Neural progenitor cell (in vitro differentiated cells): ENCODE measurements around the gene CPB2. TPM values are rescaled to one million over a fixed set of nuclear protein-coding genes. Genes with fewer than 3 reads are reported as not detected.

Experiments
- DNase-seq: peaks from one replicate; pipeline ENCODE4 v3.0.0-alpha.2; 2016; ENCODE audit warnings: low spot score
- H2AFZ ChIP-seq: fragments of 200-600 bp; sonication (generic); replicated peaks from 2 replicates; pipeline ENCODE4 v1.6.1; 2016; ENCODE audit warnings: antibody characterized with exemption
- H3F3A ChIP-seq: fragments of 200-600 bp; sonication (generic); 2 replicates; pipeline ENCODE4 v1.6.1; 2016; ENCODE audit warnings: antibody characterized with exemption, low read depth
- H3K27ac ChIP-seq: fragments of 200-600 bp; sonication (generic); 2 replicates; pipeline ENCODE4 v1.5.1; 2016; ENCODE audit warnings: mild to moderate bottlenecking
- H3K27me3 ChIP-seq: fragments of 200-600 bp; sonication (generic); 2 replicates; pipeline ENCODE4 v1.6.1; 2016; ENCODE audit warnings: mild to moderate bottlenecking, moderate library complexity
- H3K36me3 ChIP-seq: fragments of 200-600 bp; sonication (generic); 2 replicates; pipeline ENCODE4 v1.5.1; 2016
- H3K4me1 ChIP-seq: fragments of 200-600 bp; sonication (generic); 2 replicates; pipeline ENCODE4 v1.6.1; 2016; ENCODE audit warnings: mixed run types
- H3K4me2 ChIP-seq: fragments of 200-600 bp; sonication (generic); 2 replicates; pipeline ENCODE4 v1.6.1; 2016
- H3K4me3 ChIP-seq: fragments of 200-600 bp; sonication (generic); 2 replicates; pipeline ENCODE4 v1.5.1; 2016
- H3K79me2 ChIP-seq: fragments of 200-600 bp; sonication (generic); 2 replicates; pipeline ENCODE4 v1.6.1; 2016; ENCODE audit warnings: low read depth
- H3K9ac ChIP-seq: fragments of 200-600 bp; sonication (generic); 2 replicates; pipeline ENCODE4 v1.6.1; 2016
- H3K9me3 ChIP-seq: fragments of 200-600 bp; sonication (generic); 2 replicates; pipeline ENCODE4 v1.5.1; 2016; ENCODE audit warnings: low read depth
- H4K20me1 ChIP-seq: fragments of 200-600 bp; sonication (generic); 2 replicates; pipeline ENCODE4 v1.6.1; 2016; ENCODE audit warnings: low read depth
- H3K27ac Mint-ChIP-seq: 3 replicates; pipeline ENCODE4 v1.8.0; 2021; ENCODE audit warnings: mixed read lengths
- H3K27me3 Mint-ChIP-seq: 2 replicates; pipeline ENCODE4 v1.8.0; 2022; ENCODE audit warnings: low read depth, mild to moderate bottlenecking, inconsistent platforms, moderate library complexity, mixed read lengths; ENCODE audit not compliant: insufficient read depth
- H3K36me3 Mint-ChIP-seq: 3 replicates; pipeline ENCODE4 v1.8.0; 2021; ENCODE audit warnings: mixed read lengths
- H3K4me1 Mint-ChIP-seq: 3 replicates; pipeline ENCODE4 v1.8.0; 2021; ENCODE audit warnings: mixed read lengths
- H3K4me3 Mint-ChIP-seq: 3 replicates; pipeline ENCODE4 v1.8.0; 2021; ENCODE audit warnings: mild to moderate bottlenecking, moderate library complexity, mixed read lengths
- H3K9me3 Mint-ChIP-seq: 3 replicates; pipeline ENCODE4 v1.8.0; 2020; ENCODE audit warnings: mixed read lengths
- EZH2 ChIP-seq: fragments of 200-600 bp; sonication (generic); IDR thresholded peaks from 2 replicates; pipeline ENCODE4 v1.6.1; 2017; ENCODE audit warnings: antibody characterized with exemption, mild to moderate bottlenecking, moderate library complexity
- EZH2phosphoT487 ChIP-seq: fragments of 200-600 bp; sonication (generic); IDR thresholded peaks from 2 replicates; pipeline ENCODE4 v1.6.1; 2017; ENCODE audit warnings: antibody characterized with exemption
- total RNA-seq: library from RNA; depleted of rRNA; stranded (reverse); fragments of >200 nt; gene quantifications from 2 replicates; pipeline ENCODE4 v1.2.3, GENCODE V29; 2015; ENCODE audit warnings: low replicate concordance
- TF ChIP-seq, protein P1 (sequence below): fragments of 200-600 bp; sonication (generic); IDR thresholded peaks from 2 replicates; pipeline ENCODE4 v1.5.1; 2017; ENCODE audit warnings: antibody characterized with exemption, mild to moderate bottlenecking

Gene CPB2, protein sequence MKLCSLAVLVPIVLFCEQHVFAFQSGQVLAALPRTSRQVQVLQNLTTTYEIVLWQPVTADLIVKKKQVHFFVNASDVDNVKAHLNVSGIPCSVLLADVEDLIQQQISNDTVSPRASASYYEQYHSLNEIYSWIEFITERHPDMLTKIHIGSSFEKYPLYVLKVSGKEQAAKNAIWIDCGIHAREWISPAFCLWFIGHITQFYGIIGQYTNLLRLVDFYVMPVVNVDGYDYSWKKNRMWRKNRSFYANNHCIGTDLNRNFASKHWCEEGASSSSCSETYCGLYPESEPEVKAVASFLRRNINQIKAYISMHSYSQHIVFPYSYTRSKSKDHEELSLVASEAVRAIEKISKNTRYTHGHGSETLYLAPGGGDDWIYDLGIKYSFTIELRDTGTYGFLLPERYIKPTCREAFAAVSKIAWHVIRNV
- total RNA-seq, result not detected in 2 replicates

DNA sequence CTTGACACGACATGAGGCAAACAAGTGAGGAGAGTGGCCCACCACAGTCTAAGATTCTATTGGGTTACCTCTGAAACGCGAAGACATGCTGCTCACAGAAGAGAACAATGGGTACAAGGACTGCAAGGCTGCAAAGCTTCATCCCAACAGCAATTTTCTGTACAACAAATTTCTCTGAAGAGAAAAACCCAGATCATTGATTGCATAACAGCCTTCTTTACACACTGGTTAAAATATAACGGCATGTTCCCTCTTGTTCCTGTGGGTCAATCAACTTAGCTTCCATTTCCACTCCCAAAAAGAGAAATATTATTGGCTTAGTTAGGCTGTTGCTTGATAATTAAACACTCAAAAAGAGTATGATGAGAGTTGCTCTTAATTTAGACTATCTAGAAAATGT, at the start of gene CPB2:
CPB2 (minus strand) TSS at position 166 of the 400 bp plus-strand sequence; CDS start at position 142, 24 bp downstream.
- Histone ChIP-seq H3K4me3 (no peak within 1 kb of the TSS), H3K27ac (no peak within 1 kb of the TSS), H3K79me2 (no peaks in the 10 kb centered on the region), H3K27me3 (no peaks in the 10 kb centered on the region), H2AFZ (no peak within 1 kb of the TSS), H3K9me3 (no peaks in the 10 kb centered on the region), H3K9ac (no peak within 1 kb of the TSS), H4K20me1 (no peaks in the 10 kb centered on the region), H3F3A (no peaks in the 10 kb centered on the region), H3K36me3 (no peaks in the 10 kb centered on the region), H3K4me1 (no peaks in the 10 kb centered on the region), H3K4me2 (no peak within 1 kb of the TSS)
- Mint-ChIP-seq H3K27ac (no peak within 1 kb of the TSS), H3K27me3 (no peaks in the 10 kb centered on the region), H3K36me3 (no peaks in the 10 kb centered on the region), H3K4me1 (peaks cover 19% of the 10 kb centered on the region), H3K4me3 (no peak within 1 kb of the TSS), H3K9me3 (no peaks in the 10 kb centered on the region)
- no peak for TF ChIP-seq EZH2
- no peak for TF ChIP-seq EZH2phosphoT487
- no peak for DNase-seq

DNA sequence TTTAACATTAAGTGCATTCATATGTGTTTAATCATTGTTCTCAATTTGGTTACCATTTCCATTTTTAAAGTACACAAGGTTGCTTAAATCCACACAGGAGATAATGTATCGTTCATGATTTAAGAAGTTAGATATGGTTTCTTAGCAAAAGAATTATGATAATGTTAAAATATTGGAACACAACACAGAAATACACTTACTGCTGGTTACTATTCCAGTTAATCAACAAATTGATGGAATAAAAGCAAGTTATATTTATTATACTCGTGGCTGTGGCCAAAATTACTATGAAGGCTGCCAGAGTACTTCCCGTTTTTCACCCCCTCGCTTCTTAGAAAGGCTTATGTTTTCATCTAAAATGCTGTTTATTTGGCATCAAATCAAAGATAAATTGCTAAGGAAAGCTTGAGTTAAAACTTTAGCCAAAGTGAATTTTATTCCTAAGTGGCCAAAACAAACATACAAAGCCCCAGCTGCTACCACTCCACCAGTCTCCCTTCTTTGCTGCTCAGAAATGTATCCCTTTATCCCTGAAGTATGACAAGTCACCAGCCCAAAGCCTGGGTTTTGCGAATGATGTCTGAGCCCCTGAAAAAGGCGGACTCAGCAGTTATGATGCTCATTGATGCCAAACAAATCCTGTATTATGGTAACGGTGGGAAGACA, 49.4 kb upstream of the CPB2 start:
- no peaks in the 10 kb centered on the region for H3K27me3 ChIP-seq
- no peak overlapping the region for H2AFZ ChIP-seq
- Mint-ChIP-seq H3K4me3 (no peak overlapping the region), H3K9me3 (no peaks in the 10 kb centered on the region), H3K27me3 (no peaks in the 10 kb centered on the region), H3K4me1 (no peaks in the 10 kb centered on the region), H3K36me3 (no peaks in the 10 kb centered on the region), H3K27ac (no peak overlapping the region)
- no peaks in the 10 kb centered on the region for H3K9me3 ChIP-seq
- no peaks in the 10 kb centered on the region for H3K4me1 ChIP-seq
- H3K27ac ChIP-seq, result no peak overlapping the region
- no peak overlapping the region for H3K9ac ChIP-seq
- no peak for DNase-seq
- H3K36me3 ChIP-seq, result no peaks in the 10 kb centered on the region
- TF ChIP-seq, protein P1, sequence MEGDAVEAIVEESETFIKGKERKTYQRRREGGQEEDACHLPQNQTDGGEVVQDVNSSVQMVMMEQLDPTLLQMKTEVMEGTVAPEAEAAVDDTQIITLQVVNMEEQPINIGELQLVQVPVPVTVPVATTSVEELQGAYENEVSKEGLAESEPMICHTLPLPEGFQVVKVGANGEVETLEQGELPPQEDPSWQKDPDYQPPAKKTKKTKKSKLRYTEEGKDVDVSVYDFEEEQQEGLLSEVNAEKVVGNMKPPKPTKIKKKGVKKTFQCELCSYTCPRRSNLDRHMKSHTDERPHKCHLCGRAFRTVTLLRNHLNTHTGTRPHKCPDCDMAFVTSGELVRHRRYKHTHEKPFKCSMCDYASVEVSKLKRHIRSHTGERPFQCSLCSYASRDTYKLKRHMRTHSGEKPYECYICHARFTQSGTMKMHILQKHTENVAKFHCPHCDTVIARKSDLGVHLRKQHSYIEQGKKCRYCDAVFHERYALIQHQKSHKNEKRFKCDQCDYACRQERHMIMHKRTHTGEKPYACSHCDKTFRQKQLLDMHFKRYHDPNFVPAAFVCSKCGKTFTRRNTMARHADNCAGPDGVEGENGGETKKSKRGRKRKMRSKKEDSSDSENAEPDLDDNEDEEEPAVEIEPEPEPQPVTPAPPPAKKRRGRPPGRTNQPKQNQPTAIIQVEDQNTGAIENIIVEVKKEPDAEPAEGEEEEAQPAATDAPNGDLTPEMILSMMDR, result no peak
- TF ChIP-seq EZH2phosphoT487, result no peak
- TF ChIP-seq EZH2, result no peak
- H4K20me1 ChIP-seq, result no peaks in the 10 kb centered on the region
- H3F3A ChIP-seq, result no peaks in the 10 kb centered on the region
- H3K4me2 ChIP-seq, result no peak overlapping the region
- no peaks in the 10 kb centered on the region for H3K79me2 ChIP-seq
- H3K4me3 ChIP-seq, result no peak overlapping the region

DNA sequence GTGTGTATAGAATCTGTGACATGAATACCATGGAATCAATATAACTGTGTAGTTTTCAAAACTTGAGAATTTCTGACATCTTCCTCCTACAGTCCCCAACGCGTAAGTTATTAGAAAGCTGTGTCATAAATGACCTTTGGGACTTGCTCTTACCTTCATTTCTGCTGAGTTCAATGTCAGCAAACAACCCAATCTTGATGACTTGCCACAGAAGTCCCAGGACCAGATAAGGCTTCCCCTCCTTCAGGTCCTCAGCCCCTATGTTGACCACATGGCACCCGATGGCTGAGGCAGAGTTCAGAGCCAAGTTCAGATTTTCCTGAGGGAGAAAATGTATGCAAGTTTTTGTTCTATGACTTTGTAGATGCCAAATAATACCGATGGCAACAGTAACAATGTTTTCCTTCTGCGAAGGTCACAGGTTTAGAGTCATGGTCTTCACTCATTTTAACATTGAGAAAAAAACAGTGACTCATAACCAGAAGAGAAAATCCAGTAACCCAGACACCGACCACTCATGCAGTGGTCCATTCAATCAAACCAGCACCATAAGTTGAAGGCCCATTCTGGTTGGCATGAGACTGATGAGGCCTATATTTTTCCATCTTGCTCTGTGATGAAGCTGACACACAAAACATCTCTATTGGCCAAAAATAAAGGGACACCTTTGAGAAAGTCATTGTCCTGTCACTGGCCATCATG, 47.9 kb upstream of the CPB2 start:
- Histone ChIP-seq H3K36me3 (no peaks in the 10 kb centered on the region), H4K20me1 (no peaks in the 10 kb centered on the region), H3K9ac (no peak overlapping the region), H3K4me3 (no peak overlapping the region), H3K4me2 (no peak overlapping the region), H3K79me2 (no peaks in the 10 kb centered on the region), H3K27me3 (no peaks in the 10 kb centered on the region), H3F3A (no peaks in the 10 kb centered on the region), H2AFZ (no peak overlapping the region), H3K27ac (no peak overlapping the region), H3K9me3 (no peaks in the 10 kb centered on the region), H3K4me1 (no peaks in the 10 kb centered on the region)
- Mint-ChIP-seq H3K27me3 (no peaks in the 10 kb centered on the region), H3K27ac (no peak overlapping the region), H3K36me3 (no peaks in the 10 kb centered on the region), H3K9me3 (no peaks in the 10 kb centered on the region), H3K4me3 (no peak overlapping the region), H3K4me1 (no peaks in the 10 kb centered on the region)
- TF ChIP-seq EZH2phosphoT487 (no peak), EZH2 (no peak)
- TF ChIP-seq, protein P1, result no peak
- DNase-seq, result no peak
